ENCODE measurements around the gene B3GALT2. TPM values are rescaled to one million over a fixed set of nuclear protein-coding genes. Genes with fewer than 3 reads are reported as not detected.
A peak's percentile ranks its signal among the peaks of the same experiment; 100 is the strongest.
"Not testable (repeated sequence)": the region's sequence is repeated elsewhere in the genome, so short reads cannot be mapped to it uniquely, and the experiment has no call there.

Gene B3GALT2
- total RNA-seq, 2 donors from 2014 or later: 0.57 to 0.80 TPM

GRCh38 chr1:193189442-193190095, 3.2 kb upstream of the B3GALT2 start:
- no peak overlapping the region for H3K9ac ChIP-seq (ENCODE audit: low read depth in 2 of 2, low read length in 2 of 2)
- H3K9me3 ChIP-seq: no peaks in the 10 kb centered on the region
- no peak overlapping the region for H3K4me3 ChIP-seq
- H3K27me3 ChIP-seq: no peaks in the 10 kb centered on the region
- no peak for DNase-seq
- peaks cover 12% of the 10 kb centered on the region for H3K4me1 ChIP-seq
- no peak for TF ChIP-seq CTCF (IDR thresholded peaks at IDR 0.05)
- no peak overlapping the region for H3K27ac ChIP-seq
- no peaks in the 10 kb centered on the region for H3K36me3 ChIP-seq
- intact Hi-C loops (cut with DNase I): loop anchor here (10.0 kb wide), 2 partner anchors 145 to 1105 kb away; no protein-coding TSS in a partner anchor

DNA sequence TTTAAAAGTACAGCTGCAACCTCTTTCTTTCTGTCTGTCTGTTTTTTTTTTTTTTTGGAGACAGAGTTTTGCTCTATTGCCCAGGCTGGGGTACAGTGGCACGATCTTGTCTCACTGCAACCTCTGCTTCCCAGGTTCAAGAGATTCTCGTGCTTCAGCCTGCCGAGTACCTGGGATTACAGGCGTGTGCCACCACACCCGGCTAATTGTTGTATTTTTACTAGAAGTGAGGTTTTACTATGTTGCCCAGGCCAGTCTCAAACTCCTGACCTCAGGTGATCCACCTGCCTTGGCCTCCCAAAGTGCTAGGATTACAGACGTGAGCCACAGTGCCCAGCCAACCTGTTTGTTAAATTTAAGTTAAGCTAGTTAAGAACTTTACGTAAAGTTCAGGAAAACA, 2.5 kb upstream of the B3GALT2 start:
- not testable (repeated sequence) for H3K9ac ChIP-seq (ENCODE audit: low read depth in 2 of 2, low read length in 2 of 2); H3K4me3 ChIP-seq; H3K9me3 ChIP-seq; H3K27me3 ChIP-seq; H3K27ac ChIP-seq; H3K36me3 ChIP-seq
- intact Hi-C loops (cut with DNase I): loop anchor here (10.0 kb wide), 2 partner anchors 146 to 1106 kb away; no protein-coding TSS in a partner anchor
- H3K4me1 ChIP-seq: peaks cover 12% of the 10 kb centered on the region
- peak; percentile 31 for DNase-seq

- Histone ChIP-seq H3K36me3 (no peaks in the 10 kb centered on the region), H3K27ac (no peak overlapping the region), H3K4me3 (no peak overlapping the region), H3K4me1 (peaks cover 15% of the 10 kb centered on the region), H3K9ac (ENCODE audit: low read depth in 2 of 2, low read length in 2 of 2) (no peak overlapping the region), H3K9me3 (no peaks in the 10 kb centered on the region), H3K27me3 (no peaks in the 10 kb centered on the region)
- intact Hi-C loops (cut with DNase I): loop anchor here (10.0 kb wide), 2 partner anchors 148 to 1108 kb away; no protein-coding TSS in a partner anchor
- TF ChIP-seq CTCF (IDR thresholded peaks at IDR 0.05): no peak
- DNase-seq: no peak
These were observed 701 bp upstream of the B3GALT2 start for GRCh38 chr1:193187114-193187513.

- no peaks in the 10 kb centered on the region for H3K36me3 ChIP-seq
- peaks cover 15% of the 10 kb centered on the region for H3K4me1 ChIP-seq
- no peak overlapping the region for H3K27ac ChIP-seq
- intact Hi-C loops (cut with DNase I): loop anchor here (10.0 kb wide), 2 partner anchors 150 to 1110 kb away; no protein-coding TSS in a partner anchor
- no peak overlapping the region for H3K9ac ChIP-seq (ENCODE audit: low read depth in 2 of 2, low read length in 2 of 2)
- DNase-seq: no peak
- no peak overlapping the region for H3K4me3 ChIP-seq
- no peaks in the 10 kb centered on the region for H3K27me3 ChIP-seq
- H3K9me3 ChIP-seq: no peaks in the 10 kb centered on the region
- TF ChIP-seq CTCF (IDR thresholded peaks at IDR 0.05): no peak
These were observed 1.2 kb downstream of the B3GALT2 start for GRCh38 chr1:193185211-193185610.

DNA sequence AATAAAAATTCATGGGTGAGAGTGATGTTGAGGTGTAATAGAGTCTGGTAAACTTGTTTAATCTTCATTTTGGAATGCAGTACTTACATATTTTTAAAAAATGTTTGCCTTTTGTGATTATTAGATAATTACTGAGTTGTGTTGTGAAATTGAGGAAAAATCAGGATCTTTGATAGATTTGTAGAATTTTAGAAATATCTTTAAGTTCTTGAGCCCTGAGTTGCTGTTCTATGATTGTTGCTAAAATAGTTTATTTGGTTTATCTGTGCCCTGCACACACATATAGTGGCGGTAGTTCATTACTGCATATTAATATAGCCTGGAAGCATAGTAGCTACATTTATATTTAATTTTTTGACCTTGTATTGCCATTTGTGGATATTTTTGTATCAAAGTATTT, 1.6 kb downstream of the B3GALT2 start:
- H3K4me3 ChIP-seq: no peak overlapping the region
- no peak for TF ChIP-seq CTCF (IDR thresholded peaks at IDR 0.05)
- no peak overlapping the region for H3K27ac ChIP-seq
- H3K4me1 ChIP-seq: peaks cover 15% of the 10 kb centered on the region
- H3K9me3 ChIP-seq: no peaks in the 10 kb centered on the region
- H3K9ac ChIP-seq (ENCODE audit: low read depth in 2 of 2, low read length in 2 of 2): no peak overlapping the region
- H3K36me3 ChIP-seq: no peaks in the 10 kb centered on the region
- no peak for DNase-seq
- no peaks in the 10 kb centered on the region for H3K27me3 ChIP-seq
- intact Hi-C loops (cut with DNase I): loop anchor here (10.0 kb wide), 2 partner anchors 150 to 1110 kb away; no protein-coding TSS in a partner anchor

DNA sequence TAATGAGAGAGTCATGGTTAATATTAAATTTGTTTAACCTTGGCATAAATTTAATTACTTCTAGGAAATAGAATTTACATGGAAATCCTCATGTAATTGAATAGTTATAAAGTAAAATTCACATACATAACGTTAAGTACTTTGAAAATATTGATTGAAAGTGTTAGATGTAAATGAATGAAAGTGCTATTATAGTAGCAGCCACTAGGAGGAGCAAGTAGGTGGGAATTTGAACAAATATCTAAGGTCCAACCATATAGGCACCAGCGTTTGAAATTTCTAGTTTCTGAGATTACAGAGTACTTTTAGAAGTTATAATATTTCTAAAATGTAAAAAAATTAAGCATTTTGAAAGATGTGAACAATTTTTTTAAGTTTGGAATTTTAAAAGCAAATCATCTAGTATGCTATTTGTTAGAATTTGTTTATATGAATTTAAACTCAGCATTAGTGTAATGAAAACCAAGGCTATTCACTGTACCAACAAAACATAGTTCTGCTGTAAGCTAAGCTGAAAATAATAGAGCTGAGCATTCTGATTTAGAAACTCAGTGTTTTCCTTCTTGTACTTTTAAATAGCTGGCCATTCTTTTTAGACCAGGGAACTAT, 3.3 kb downstream of the B3GALT2 start:
- TF ChIP-seq CTCF (IDR thresholded peaks at IDR 0.05): peak; percentile 82
- intact Hi-C loops (cut with DNase I): loop anchor here (10.0 kb wide), 2 partner anchors 152 to 1112 kb away; no protein-coding TSS in a partner anchor

More for the DNA sequence above, 3.3 kb downstream of the B3GALT2 start:
- Histone ChIP-seq H3K4me3 (no peak overlapping the region), H3K4me1 (peaks cover 15% of the 10 kb centered on the region), H3K36me3 (no peaks in the 10 kb centered on the region), H3K27me3 (no peaks in the 10 kb centered on the region), H3K9ac (ENCODE audit: low read depth in 2 of 2, low read length in 2 of 2) (no peak overlapping the region), H3K27ac (no peak overlapping the region), H3K9me3 (no peaks in the 10 kb centered on the region)
- peak; percentile 29 for DNase-seq
